SHP77 treated with DMSO at 0.1 percent for 48 hours (cell line): ENCODE results near the gene COX7A1.

Experiments used
- DNase-seq: peaks from one replicate; lab custom pipeline; 2025; lab: John Stamatoyannopoulos, UW

Gene COX7A1

DNA sequence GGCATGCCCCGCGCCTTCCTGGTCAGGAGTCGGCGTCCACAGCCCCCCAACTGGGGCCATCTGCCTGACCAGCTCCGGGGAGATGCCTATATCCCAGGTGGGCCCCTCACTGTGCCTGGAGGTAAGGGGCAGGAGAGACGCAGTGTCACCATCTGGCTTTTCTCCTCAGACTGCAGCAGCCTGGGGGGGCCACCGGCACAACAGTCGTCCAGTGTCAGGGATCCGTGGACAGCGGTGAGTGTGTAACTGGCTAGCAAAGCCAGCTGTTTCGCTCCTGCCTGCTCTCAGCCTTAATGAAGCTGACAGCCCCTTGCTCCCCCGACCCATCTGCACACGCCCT, 41.1 kb downstream of the COX7A1 start:
- no peak for DNase-seq

DNA sequence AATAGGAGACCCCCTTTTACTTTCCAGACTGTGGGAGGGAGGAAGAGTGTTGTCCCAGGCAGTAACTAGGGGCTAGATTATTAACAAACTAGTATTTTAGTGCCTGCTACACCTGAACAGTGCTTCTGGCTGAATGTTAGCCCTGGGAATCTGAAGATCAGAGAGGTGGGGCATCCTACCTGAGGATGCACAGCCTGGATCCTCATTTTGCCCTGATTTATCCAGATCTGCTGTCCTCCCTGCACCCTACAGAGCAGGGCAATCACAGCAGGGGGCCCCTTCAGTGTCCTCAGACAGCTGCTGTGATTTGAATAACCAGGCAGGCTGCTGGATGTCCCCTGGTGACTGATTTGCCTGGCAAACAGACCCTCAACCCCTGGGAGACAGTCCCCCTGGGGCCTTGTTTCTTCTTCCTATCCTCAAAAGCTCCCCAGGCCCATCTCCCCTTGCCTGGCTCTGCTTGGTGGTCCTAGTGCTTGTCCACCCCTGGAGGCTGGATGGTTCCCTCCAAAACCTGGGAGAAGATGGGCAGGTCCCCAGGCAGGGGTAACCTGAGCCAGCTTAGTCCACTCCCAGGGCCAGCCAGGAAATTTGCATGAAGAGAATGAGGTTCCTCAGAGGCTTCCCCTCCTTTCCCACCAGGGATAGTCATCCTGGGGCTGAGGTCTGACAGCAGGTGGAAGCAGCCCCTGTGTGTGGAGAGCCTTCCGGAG, 41.6 kb downstream of the COX7A1 start, which contains the start of gene OVOL3:
OVOL3 (plus strand) TSS at position 657 of the 713 bp plus-strand sequence. CDS start 60 bp downstream, outside the sequence.
- no peak for DNase-seq

DNA sequence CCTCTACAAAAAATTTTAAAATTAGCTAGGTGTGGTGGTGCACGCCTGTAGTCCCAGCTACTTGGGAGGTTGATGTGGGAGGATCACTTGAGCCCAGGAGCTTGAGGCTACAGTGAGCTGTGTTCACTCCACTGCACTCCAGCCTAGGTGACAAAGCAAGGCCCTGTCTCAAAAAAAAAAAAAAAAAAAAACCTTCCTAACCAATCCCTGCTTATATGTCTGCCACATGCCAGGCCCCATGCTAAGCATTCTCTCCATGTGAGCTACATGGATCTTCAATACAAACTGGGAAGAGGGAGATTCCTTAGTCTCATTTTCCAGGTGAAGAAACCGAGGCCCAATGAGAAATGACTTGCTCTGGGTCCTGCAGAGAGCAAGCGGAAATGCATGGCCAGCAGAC, 43.6 kb downstream of the COX7A1 start:
- no peak for DNase-seq

DNA sequence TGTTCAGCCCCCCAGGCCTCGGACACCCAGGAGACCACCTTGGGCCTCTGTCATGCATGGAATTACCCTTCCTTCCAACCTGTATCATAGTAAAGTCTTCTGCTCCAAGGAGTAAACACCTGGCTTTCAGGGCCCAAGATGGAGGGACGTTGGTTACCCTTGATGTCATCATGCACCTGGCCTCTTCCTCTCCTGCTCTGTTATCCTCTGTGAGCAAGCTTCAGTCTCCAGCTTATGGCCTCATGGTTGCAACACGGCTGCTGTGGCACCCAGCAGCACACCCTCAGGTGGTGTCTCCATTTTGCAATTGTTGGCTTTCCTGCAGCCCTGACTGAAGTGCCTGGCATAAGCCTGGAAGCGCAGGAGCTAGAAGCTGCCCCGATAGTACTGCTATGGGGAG, 45.3 kb downstream of the COX7A1 start:
- DNase-seq: no peak

DNA sequence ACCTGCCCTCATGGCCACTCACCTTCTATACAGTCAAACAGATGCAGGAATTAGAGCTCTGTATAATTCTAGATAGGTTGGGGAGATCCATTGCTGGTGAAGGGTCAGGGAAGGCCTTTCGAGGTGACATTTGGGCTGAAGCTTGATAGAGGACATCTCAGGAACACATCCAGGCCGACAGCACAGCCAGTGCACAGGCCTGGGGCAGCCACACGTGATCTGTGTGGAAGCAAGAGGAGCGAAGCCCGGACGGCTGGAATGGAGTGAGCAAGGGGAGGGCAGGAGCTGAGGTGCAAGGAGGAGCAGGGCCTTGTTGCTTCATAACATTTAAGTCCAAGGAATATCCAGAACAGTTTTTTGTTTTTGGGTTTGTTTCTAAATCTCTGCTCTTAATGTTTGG, 45.8 kb downstream of the COX7A1 start:
- no peak for DNase-seq

DNA sequence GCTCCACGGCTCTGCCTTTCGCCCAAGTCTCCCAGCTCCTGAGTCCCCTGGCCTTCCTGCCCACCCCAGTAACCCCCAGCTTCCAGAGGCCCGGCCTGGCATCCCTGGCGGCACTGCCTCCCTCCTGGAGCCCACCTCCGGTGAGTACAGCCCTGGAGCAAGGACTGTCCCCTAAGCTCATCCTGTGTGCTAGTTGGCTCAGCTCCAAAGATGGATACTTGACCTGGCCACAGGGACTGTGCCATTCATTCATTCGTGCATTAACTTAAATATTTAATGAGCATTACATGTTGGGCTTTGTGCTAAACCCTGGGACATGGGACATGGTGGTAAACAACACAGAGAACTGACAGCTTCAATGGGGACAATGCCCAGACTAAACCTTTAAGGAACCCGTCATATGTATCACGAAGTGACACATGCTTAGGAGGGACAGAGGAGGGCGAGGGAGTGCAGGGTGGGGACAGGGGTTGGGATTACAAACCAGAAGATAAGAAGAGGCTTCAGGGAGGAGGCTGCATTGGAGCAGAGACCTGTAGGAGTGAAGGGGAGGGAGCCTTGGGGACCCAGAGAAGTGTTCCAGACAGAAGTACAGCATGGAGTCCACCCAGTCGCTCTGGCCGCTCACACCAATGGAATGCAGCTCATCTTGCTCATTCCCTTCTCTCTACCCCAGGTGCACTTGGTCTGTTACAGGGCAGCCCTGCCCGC, 48.2 kb downstream of the COX7A1 start:
- DNase-seq: no peak

DNA sequence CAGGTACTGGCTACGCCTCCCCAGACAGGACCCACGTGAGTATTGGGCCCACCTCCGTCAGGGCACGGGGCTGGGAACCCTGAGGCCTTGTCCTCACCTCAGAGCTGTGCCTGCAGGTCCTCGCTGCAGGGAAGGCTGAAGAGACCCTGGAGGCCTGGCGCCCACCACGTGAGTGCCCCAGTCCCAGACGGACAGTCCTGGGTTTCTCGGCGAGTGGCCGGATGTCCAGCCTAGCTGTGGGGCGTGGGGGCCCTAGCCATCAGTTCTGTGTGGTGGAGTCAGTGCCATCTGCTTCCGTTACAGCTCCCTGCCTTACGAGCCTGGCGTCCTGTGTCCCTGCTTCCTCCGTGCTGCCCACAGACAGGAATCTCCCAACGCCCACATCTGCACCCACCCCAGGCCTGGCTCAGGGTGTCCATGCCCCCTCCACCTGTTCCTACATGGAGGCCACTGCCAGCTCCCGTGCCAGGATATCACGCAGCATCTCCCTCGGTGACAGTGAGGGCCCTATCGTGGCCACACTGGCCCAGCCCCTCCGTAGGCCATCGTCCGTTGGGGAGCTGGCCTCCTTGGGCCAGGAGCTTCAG, 49.1 kb downstream of the COX7A1 start:
- no peak for DNase-seq

DNA sequence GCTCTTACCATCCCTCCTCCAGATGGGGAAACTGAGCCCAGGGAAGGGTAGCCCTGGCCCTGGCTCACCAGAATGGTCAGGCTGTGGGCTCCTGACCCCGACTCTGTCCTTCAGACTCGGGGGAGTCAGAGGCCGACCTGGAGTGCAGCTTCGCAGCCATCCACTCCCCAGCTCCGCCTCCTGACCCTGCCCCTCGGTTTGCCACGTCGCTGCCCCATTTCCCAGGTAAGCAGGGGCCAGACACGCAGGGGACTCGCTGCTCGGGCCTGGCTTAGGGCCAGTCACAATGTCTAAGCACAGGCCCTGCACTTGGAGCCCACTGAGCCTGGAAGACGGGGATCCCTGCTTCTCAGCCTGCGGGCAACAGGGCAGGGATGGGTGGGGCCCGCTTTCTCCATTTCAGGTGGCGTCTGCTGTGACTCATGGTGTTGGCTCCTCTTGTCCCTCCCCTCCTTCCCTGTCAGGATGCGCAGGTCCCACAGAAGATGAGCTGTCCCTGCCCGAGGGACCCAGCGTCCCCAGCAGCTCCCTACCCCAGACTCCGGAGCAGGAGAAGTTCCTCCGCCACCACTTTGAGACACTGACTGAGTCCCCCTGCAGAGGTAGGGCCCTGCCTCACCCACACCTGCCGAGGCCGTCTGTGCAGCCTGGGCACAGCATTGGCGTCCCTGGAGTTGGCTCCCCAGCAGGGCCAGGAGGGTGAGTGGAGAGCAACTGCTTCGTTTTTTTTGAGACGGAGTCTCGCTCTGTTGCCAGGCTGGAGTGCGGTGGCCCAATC, 50.5 kb downstream of the COX7A1 start:
- DNase-seq: no peak
